ENCODE data around the gene TANC2.

The TANC2 gene

GRCh38 chr17:62984801-62985200, 18.8 kb downstream of the TANC2 start:
- TF ChIP-seq, protein P1, sequence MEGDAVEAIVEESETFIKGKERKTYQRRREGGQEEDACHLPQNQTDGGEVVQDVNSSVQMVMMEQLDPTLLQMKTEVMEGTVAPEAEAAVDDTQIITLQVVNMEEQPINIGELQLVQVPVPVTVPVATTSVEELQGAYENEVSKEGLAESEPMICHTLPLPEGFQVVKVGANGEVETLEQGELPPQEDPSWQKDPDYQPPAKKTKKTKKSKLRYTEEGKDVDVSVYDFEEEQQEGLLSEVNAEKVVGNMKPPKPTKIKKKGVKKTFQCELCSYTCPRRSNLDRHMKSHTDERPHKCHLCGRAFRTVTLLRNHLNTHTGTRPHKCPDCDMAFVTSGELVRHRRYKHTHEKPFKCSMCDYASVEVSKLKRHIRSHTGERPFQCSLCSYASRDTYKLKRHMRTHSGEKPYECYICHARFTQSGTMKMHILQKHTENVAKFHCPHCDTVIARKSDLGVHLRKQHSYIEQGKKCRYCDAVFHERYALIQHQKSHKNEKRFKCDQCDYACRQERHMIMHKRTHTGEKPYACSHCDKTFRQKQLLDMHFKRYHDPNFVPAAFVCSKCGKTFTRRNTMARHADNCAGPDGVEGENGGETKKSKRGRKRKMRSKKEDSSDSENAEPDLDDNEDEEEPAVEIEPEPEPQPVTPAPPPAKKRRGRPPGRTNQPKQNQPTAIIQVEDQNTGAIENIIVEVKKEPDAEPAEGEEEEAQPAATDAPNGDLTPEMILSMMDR (IDR thresholded peaks at IDR 0.05; ENCODE audit: low read depth, low read length), result no peak
- DNase-seq (ENCODE audit: low read depth in 2 of 2), result peak in 1 of 2 donors; percentile 12
- no peak overlapping the region for H3K4me3 ChIP-seq (replicated peaks in 1 of 2; ENCODE audit: low read depth in 2 of 2, low read length in 2 of 2)

GRCh38 chr17:62986549-62986948, 20.5 kb downstream of the TANC2 start:
- DNase-seq (ENCODE audit: low read depth in 2 of 2), result no peak
- TF ChIP-seq, protein P1 (IDR thresholded peaks at IDR 0.05; ENCODE audit: low read depth, low read length), result no peak

GRCh38 chr17:62987136-62987535, 21.1 kb downstream of the TANC2 start:
- DNase-seq (ENCODE audit: low read depth in 2 of 2), result no peak
- TF ChIP-seq, protein P1 (IDR thresholded peaks at IDR 0.05; ENCODE audit: low read depth, low read length), result peak; percentile 42
- no peak overlapping the region for H3K4me3 ChIP-seq (replicated peaks in 1 of 2; ENCODE audit: low read depth in 2 of 2, low read length in 2 of 2)

More at GRCh38 chr17:62986549-62986948, 20.5 kb downstream of the TANC2 start:
- no peak overlapping the region for H3K4me3 ChIP-seq (replicated peaks in 1 of 2; ENCODE audit: low read depth in 2 of 2, low read length in 2 of 2)

GRCh38 chr17:62989501-62989900, 23.5 kb downstream of the TANC2 start:
- H3K4me3 ChIP-seq (replicated peaks in 1 of 2; ENCODE audit: low read depth in 2 of 2, low read length in 2 of 2), result no peak overlapping the region
- TF ChIP-seq, protein P1 (IDR thresholded peaks at IDR 0.05; ENCODE audit: low read depth, low read length), result no peak
- no peak for DNase-seq (ENCODE audit: low read depth in 2 of 2)

GRCh38 chr17:62994931-62995330, 28.9 kb downstream of the TANC2 start:
- H3K4me3 ChIP-seq (replicated peaks in 1 of 2; ENCODE audit: low read depth in 2 of 2, low read length in 2 of 2), result no peak overlapping the region
- DNase-seq (ENCODE audit: low read depth in 2 of 2), result peak; percentile 44 to 45
- TF ChIP-seq, protein P1 (IDR thresholded peaks at IDR 0.05; ENCODE audit: low read depth, low read length), result no peak

GRCh38 chr17:62995377-62995885, 29.4 kb downstream of the TANC2 start:
- TF ChIP-seq, protein P1 (IDR thresholded peaks at IDR 0.05; ENCODE audit: low read depth, low read length), result peak; percentile 79
- peak; percentile 62 to 68 for DNase-seq (ENCODE audit: low read depth in 2 of 2)
- H3K4me3 ChIP-seq (replicated peaks in 1 of 2; ENCODE audit: low read depth in 2 of 2, low read length in 2 of 2), result no peak overlapping the region

DNA sequence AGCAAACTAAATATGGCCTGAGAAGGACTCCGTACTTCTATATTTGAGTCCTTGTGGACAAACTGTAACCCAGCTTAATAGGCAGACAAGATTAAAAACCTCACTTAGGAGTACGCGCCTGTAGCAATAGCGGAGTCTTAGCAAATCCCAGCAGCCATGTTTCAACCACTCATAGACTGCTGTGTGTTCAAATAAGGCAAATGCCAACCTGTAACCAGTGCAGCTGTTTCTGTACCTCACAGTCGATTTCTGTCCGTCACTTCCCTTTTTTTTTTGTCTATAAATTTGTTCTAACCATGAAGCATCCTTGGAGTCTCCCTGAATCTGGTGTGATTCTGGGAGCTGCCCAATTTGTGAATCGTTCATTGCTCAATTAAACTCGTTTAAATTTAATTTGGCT, 30.2 kb downstream of the TANC2 start:
- no peak for DNase-seq (ENCODE audit: low read depth in 2 of 2)
- TF ChIP-seq, protein P1 (IDR thresholded peaks at IDR 0.05; ENCODE audit: low read depth, low read length), result no peak
- no peak overlapping the region for H3K4me3 ChIP-seq (replicated peaks in 1 of 2; ENCODE audit: low read depth in 2 of 2, low read length in 2 of 2)
